Brain microvascular endothelial cell (primary cell): ENCODE measurements around the gene DTX1.

Experiments
- DNase-seq: peaks from one replicate; pipeline ENCODE4 v3.0.0-alpha.2; 2020
- H3K27ac ChIP-seq: fragments of 250-450 bp; sonication (Bioruptor Pico); 2 replicates; pipeline ENCODE4 v1.5.1; 2020; ENCODE audit warnings: mild to moderate bottlenecking, moderate library complexity
- H3K27me3 ChIP-seq: fragments of 250-450 bp; sonication (Bioruptor Pico); replicated peaks from 2 replicates; pipeline ENCODE4 v1.5.1; 2020; ENCODE audit warnings: mild to moderate bottlenecking
- H3K36me3 ChIP-seq: fragments of 250-450 bp; sonication (Bioruptor Pico); replicated peaks from 2 replicates; pipeline ENCODE4 v1.5.1; 2020; ENCODE audit warnings: mild to moderate bottlenecking
- H3K4me3 ChIP-seq: 2 replicates; pipeline ENCODE4 v1.5.1; 2011; ENCODE audit warnings: low read depth, mild to moderate bottlenecking, control low read depth, low read length, moderate library complexity
- CTCF ChIP-seq: IDR thresholded peaks from 2 replicates; pipeline ENCODE4 v1.5.1; 2011; ENCODE audit warnings: low read depth, mild to moderate bottlenecking, moderate library complexity, low read length, control low read depth, inconsistent platforms; ENCODE audit errors: missing control alignments
- in situ Hi-C: cut with HindIII; loops from 2 replicates; pipeline ENCODE4 v1.10.0; 2017; ENCODE audit warnings: low sequenced_read_pairs, low pct_ligation_motif_present

Gene DTX1

GRCh38 chr12:113106361-113106760, 49.8 kb downstream of the DTX1 start:
- no peak for TF ChIP-seq CTCF
- no peaks in the 10 kb centered on the region for H3K36me3 ChIP-seq
- no peak overlapping the region for H3K4me3 ChIP-seq
- no peak overlapping the region for H3K27ac ChIP-seq
- peaks cover 9% of the 10 kb centered on the region for H3K27me3 ChIP-seq
- no peak for DNase-seq
- in situ Hi-C loops: no loop called here

DNA sequence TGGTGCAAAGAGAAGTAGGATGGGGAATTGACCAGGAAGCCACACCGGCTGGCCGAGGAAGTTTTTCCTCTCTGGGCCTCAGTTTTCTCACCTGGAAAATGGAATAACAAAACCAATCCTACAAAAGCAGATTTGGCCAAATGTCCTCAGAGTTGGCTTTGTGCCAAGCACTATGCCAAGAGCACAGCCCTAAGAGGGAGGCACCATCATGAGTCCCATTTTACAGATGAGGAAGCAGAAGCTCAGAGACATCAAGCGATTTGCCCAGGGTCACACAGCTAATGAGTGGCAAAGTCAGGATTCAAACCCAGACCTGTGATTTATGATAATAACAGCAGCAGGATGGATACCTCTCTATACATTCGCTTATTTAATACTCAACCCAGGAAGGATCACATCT, 51.8 kb downstream of the DTX1 start:
- no peaks in the 10 kb centered on the region for H3K36me3 ChIP-seq
- no peak overlapping the region for H3K27ac ChIP-seq
- no peak for TF ChIP-seq CTCF
- no peak for DNase-seq
- H3K27me3 ChIP-seq: peaks cover 20% of the 10 kb centered on the region
- no peak overlapping the region for H3K4me3 ChIP-seq
- in situ Hi-C loops: no loop called here

DNA sequence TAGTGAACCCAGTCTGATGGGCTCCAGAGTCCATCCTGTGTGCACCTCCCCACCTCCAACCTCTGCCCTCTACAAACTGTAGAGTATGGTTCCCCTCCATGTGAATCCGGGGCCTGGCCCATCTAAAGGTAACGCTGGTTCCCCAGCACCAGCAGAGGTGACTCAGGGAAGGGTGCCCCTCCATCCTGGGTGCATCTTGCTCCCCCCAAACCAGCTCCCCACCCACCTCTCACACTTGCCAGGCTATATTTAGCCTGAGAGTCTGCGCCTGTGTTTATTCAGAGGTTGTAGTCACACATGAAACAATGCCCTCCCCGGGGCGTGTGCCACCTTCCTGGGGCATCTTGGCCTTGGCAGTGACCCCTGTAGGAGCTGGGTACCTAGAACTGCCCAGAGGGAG, 52.8 kb downstream of the DTX1 start:
- Histone ChIP-seq H3K36me3 (no peaks in the 10 kb centered on the region), H3K27me3 (peaks cover 17% of the 10 kb centered on the region), H3K4me3 (no peak overlapping the region), H3K27ac (no peak overlapping the region)
- in situ Hi-C loops: no loop called here
- DNase-seq: no peak
- TF ChIP-seq CTCF: no peak

GRCh38 chr12:113109872-113110599, 53.5 kb downstream of the DTX1 start:
- no peak for DNase-seq
- in situ Hi-C loops: no loop called here
- no peak for TF ChIP-seq CTCF
- H3K27me3 ChIP-seq: peaks cover 17% of the 10 kb centered on the region
- H3K4me3 ChIP-seq: no peak overlapping the region
- H3K27ac ChIP-seq: no peak overlapping the region
- H3K36me3 ChIP-seq: no peaks in the 10 kb centered on the region

- no peak for TF ChIP-seq CTCF
- in situ Hi-C loops: no loop called here
- H3K4me3 ChIP-seq: no peak overlapping the region
- H3K27me3 ChIP-seq: peaks cover 17% of the 10 kb centered on the region
- H3K36me3 ChIP-seq: no peaks in the 10 kb centered on the region
- H3K27ac ChIP-seq: no peak overlapping the region
- no peak for DNase-seq
Observed at GRCh38 chr12:113111247-113111646, 54.7 kb downstream of the DTX1 start.
